Spleen (tissue), 7 donors: ENCODE measurements around the gene COL5A1.

ENCODE experiments used
- POLR2A ChIP-seq, 3 donors: fragments of 450-650 bp; IDR thresholded peaks; one replicate each; pipeline ENCODE4 v1.5.1; 2017; ENCODE audit warnings: antibody characterized with exemption in 3 of 3, mild to moderate bottlenecking in 1 of 3
- POLR2AphosphoS5 ChIP-seq, 3 donors: sonication (generic); formaldehyde crosslinking; IDR thresholded peaks; one replicate each; pipeline ENCODE4 v1.5.1; 2017; ENCODE audit warnings: antibody characterized with exemption in 3 of 3
- TF ChIP-seq, protein P1 (sequence below), 11 experiments: fragments of 200-600 bp in 7 of 11; fragments of 450-650 bp in 4 of 11; sonication (generic) in 4 of 11; IDR thresholded peaks in 8 of 11; conservative IDR thresholded peaks in 3 of 11; 1 replicate in 7 of 11; 2 replicates in 4 of 11; pipeline versions ENCODE4 v1.4.0 to v1.8.0; 2016 to 2021; ENCODE audit warnings: antibody characterized with exemption in 11 of 11, inconsistent platforms in 4 of 11, mild to moderate bottlenecking in 1 of 11
- donor health status: DM: no; HTN: no; CAD: no; lungs with moderate emphysema.
- donor health status: DM: no; HTN: no; CAD: no.
- donor health status: DM: no; HTN: no; CAD: no.

DNA sequence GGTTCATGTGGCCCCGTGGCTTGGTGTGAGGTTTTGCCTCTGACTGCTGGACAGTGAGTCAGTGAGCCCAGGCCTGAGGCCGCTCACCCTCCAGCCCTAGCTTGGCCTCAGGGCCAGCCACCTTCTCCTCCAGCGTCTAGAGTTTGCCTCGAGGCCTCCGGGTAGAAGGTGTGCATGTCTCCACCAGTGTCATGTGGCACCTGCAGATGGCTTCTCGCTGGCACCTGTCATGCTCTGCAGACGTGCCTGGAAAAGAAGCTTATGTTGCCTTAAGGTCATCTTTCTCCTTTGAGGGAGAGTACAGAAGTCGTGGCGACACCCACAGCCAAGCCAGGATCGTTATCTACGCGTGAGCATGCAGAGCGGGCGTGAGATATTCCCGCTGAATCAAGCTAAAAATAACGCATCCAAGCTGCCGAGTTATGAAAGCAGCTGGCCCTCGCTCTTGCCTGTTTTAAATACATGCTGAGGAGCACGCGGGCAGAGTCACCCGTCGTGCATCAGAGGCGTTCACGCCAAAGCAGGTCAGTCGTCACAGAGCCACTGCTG is 159.3 kb downstream of the COL5A1 start:
- TF ChIP-seq POLR2AphosphoS5 (IDR thresholded peaks at IDR 0.05) (no peak), POLR2A (IDR thresholded peaks at IDR 0.05) (no peak)
- TF ChIP-seq, protein P1, sequence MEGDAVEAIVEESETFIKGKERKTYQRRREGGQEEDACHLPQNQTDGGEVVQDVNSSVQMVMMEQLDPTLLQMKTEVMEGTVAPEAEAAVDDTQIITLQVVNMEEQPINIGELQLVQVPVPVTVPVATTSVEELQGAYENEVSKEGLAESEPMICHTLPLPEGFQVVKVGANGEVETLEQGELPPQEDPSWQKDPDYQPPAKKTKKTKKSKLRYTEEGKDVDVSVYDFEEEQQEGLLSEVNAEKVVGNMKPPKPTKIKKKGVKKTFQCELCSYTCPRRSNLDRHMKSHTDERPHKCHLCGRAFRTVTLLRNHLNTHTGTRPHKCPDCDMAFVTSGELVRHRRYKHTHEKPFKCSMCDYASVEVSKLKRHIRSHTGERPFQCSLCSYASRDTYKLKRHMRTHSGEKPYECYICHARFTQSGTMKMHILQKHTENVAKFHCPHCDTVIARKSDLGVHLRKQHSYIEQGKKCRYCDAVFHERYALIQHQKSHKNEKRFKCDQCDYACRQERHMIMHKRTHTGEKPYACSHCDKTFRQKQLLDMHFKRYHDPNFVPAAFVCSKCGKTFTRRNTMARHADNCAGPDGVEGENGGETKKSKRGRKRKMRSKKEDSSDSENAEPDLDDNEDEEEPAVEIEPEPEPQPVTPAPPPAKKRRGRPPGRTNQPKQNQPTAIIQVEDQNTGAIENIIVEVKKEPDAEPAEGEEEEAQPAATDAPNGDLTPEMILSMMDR (IDR thresholded peaks at IDR 0.05 in 8 of 11, conservative IDR thresholded peaks at IDR 0.05 in 3 of 11): no peak
